Neural cell (in vitro differentiated cells): ENCODE data around the gene MAPK8IP3. TPM values are rescaled to one million over a fixed set of nuclear protein-coding genes. Genes with fewer than 3 reads are reported as not detected.

ENCODE experiments used
- H2AFZ ChIP-seq: fragments of 200-600, 300-800 bp; sonication (generic), shearing (Covaris generic); 2 replicates; pipeline ENCODE4 v1.6.0; 2014; ENCODE audit warnings: low read depth, mild to moderate bottlenecking, antibody characterized with exemption, low read length, moderate library complexity
- H3F3A ChIP-seq: fragments of 200-600 bp; shearing (Covaris generic); 2 replicates; pipeline ENCODE4 v1.6.1; 2016; ENCODE audit warnings: mild to moderate bottlenecking, moderate library complexity, mixed read lengths, antibody characterized with exemption, low read length; ENCODE audit not compliant: insufficient read depth, poor library complexity, severe bottlenecking
- H3K27ac ChIP-seq: fragments of 200-600, 300-800 bp; sonication (generic), shearing (Covaris generic); 2 replicates; pipeline ENCODE4 v1.5.1; 2014; ENCODE audit warnings: mild to moderate bottlenecking, low read length, moderate library complexity
- H3K27me3 ChIP-seq: fragments of 300-800, 200-600 bp; sonication (generic), shearing (Covaris generic); 2 replicates; pipeline ENCODE4 v1.6.0; 2014; ENCODE audit warnings: mild to moderate bottlenecking, low read depth, low read length, moderate library complexity; ENCODE audit not compliant: insufficient read depth
- H3K36me3 ChIP-seq: fragments of 300-800, 200-600 bp; sonication (generic), shearing (Covaris generic); 2 replicates; pipeline ENCODE4 v1.5.1; 2014; ENCODE audit warnings: mild to moderate bottlenecking, antibody characterized with exemption, low read length, moderate library complexity; ENCODE audit not compliant: insufficient read depth
- H3K4me2 ChIP-seq: fragments of 300-800, 200-600 bp; sonication (generic), shearing (Covaris generic); 2 replicates; pipeline ENCODE4 v1.6.0; 2014; ENCODE audit warnings: mild to moderate bottlenecking, low read length
- H3K4me3 ChIP-seq: fragments of 300-800, 200-600 bp; sonication (generic), shearing (Covaris generic); 2 replicates; pipeline ENCODE4 v1.5.1; 2014; ENCODE audit warnings: mild to moderate bottlenecking, low read length, moderate library complexity
- H3K79me2 ChIP-seq: fragments of 200-600 bp; shearing (Covaris generic); replicated peaks from 2 replicates; pipeline ENCODE4 v1.6.0; 2014; ENCODE audit warnings: mild to moderate bottlenecking, low read length, moderate library complexity; ENCODE audit not compliant: insufficient read depth
- H3K9ac ChIP-seq: fragments of 300-800, 200-600 bp; sonication (generic), shearing (Covaris generic); 2 replicates; pipeline ENCODE4 v1.6.1; 2016; ENCODE audit warnings: mild to moderate bottlenecking, low read length, mixed read lengths
- H3K9me2 ChIP-seq: fragments of 200-600 bp; shearing (Covaris generic); 2 replicates; pipeline ENCODE4 v1.6.1; 2016; ENCODE audit warnings: mild to moderate bottlenecking, low read length, mixed read lengths; ENCODE audit not compliant: insufficient read depth
- H3K9me3 ChIP-seq: fragments of 200-600, 300-800 bp; sonication (generic), shearing (Covaris generic); 2 replicates; pipeline ENCODE4 v1.6.1; 2016; ENCODE audit warnings: mild to moderate bottlenecking, mixed run types, low read length, moderate library complexity, mixed read lengths
- H4K20me1 ChIP-seq: fragments of 200-600 bp; shearing (Covaris generic); 2 replicates; pipeline ENCODE4 v1.6.1; 2016; ENCODE audit warnings: mild to moderate bottlenecking, mixed run types; ENCODE audit not compliant: insufficient read depth
- CTCF ChIP-seq: fragments of 450-650 bp; IDR thresholded peaks from 2 replicates; pipeline ENCODE4 v1.5.1; 2014; ENCODE audit warnings: antibody characterized with exemption, mild to moderate bottlenecking, moderate library complexity; ENCODE audit not compliant: poor library complexity, severe bottlenecking
- EP300 ChIP-seq: fragments of 450-650 bp; conservative IDR thresholded peaks from 2 replicates; pipeline ENCODE4 v1.6.1; 2014; ENCODE audit warnings: antibody characterized with exemption, mild to moderate bottlenecking, moderate library complexity; ENCODE audit not compliant: poor library complexity, severe bottlenecking
- EZH2 ChIP-seq: fragments of 200-600, 300-800 bp; shearing (Covaris generic), sonication (generic); IDR thresholded peaks from 2 replicates; pipeline ENCODE4 v1.6.1; 2014; ENCODE audit warnings: antibody characterized with exemption, low read length, borderline replicate concordance, mild to moderate bottlenecking; ENCODE audit not compliant: insufficient read depth, poor library complexity, severe bottlenecking
- MXI1 ChIP-seq: fragments of 450-650 bp; conservative IDR thresholded peaks from 2 replicates; pipeline ENCODE4 v1.6.1; 2014; ENCODE audit warnings: antibody characterized with exemption, mild to moderate bottlenecking; ENCODE audit not compliant: poor library complexity, severe bottlenecking
- POLR2AphosphoS5 ChIP-seq: IDR thresholded peaks from 2 replicates; pipeline ENCODE4 v1.6.1; 2012
- RAD21 ChIP-seq: fragments of 450-650 bp; conservative IDR thresholded peaks from 2 replicates; pipeline ENCODE4 v1.6.1; 2014; ENCODE audit warnings: antibody characterized with exemption, mild to moderate bottlenecking, moderate library complexity
- REST ChIP-seq: IDR thresholded peaks from 2 replicates; pipeline ENCODE4 v1.6.1; 2012; ENCODE audit warnings: borderline replicate concordance
- SMC3 ChIP-seq: fragments of 450-650 bp; conservative IDR thresholded peaks from 2 replicates; pipeline ENCODE4 v1.6.1; 2014; ENCODE audit warnings: antibody characterized with exemption, mild to moderate bottlenecking, moderate library complexity; ENCODE audit not compliant: poor library complexity
- TAF1 ChIP-seq: IDR thresholded peaks from 2 replicates; pipeline ENCODE4 v1.6.1; 2012; ENCODE audit warnings: low read depth
- polyA plus RNA-seq: library from polyadenylated mRNA; depleted of rRNA; stranded (reverse); fragments of >200 nt; gene quantifications from 2 replicates; pipeline ENCODE4 v1.2.3, GENCODE V29; 2014

MAPK8IP3 gene
- polyA plus RNA-seq, 1 donor from 2014 or later: 51.0 TPM

GRCh38 chr16:1790261-1790610 is 84.2 kb downstream of the MAPK8IP3 start:
- Histone ChIP-seq H2AFZ (no peak overlapping the region), H3K36me3 (no peaks in the 10 kb centered on the region), H3K4me3 (no peak overlapping the region), H3K9me2 (no peaks in the 10 kb centered on the region), H3K9me3 (no peaks in the 10 kb centered on the region), H3K27ac (no peak overlapping the region), H3F3A (no peaks in the 10 kb centered on the region), H3K9ac (no peak overlapping the region), H3K79me2 (peaks cover under 1% of the 10 kb centered on the region), H3K4me2 (no peak overlapping the region), H3K27me3 (no peaks in the 10 kb centered on the region), H4K20me1 (no peaks in the 10 kb centered on the region)
- no peak for TF ChIP-seq SMC3
- TF ChIP-seq EP300: no peak
- TF ChIP-seq MXI1: no peak
- no peak for TF ChIP-seq POLR2AphosphoS5
- no peak for TF ChIP-seq TAF1
- TF ChIP-seq EZH2: no peak

DNA sequence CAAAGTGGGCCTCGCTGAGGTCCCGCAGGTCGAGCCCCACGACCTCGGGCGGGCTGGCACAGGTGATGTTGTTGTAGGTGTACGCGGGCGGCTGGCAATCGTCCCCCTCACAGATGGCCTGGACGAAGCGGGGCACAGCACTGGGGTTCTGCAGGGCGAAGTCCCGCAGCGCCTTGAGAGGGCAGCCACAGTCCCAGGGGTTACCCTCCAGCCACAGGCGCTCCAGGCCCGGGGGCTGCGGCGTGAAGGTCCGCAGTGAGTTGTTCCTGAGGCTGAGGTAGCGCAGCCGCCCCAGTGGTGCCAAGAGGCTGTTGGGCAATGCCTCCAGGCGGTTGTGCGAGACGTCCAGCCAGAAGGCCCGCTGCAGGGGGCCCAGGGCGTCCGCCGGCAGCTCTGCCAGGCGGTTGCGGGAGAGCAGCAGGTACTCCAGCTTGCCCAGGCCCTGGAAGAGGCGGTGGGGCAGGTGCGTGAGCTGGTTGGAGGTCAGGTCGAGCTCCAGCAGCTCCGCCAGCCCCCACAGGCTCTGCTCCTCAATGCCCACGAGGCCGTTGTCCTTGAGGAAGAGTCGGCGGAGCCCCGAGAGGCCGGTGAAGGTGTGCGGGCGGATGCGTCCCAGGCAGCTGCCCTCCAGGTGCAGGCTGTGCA is 84.7 kb downstream of the MAPK8IP3 start:
- H3K36me3 ChIP-seq: no peaks in the 10 kb centered on the region
- no peak overlapping the region for H2AFZ ChIP-seq
- H3F3A ChIP-seq: no peaks in the 10 kb centered on the region
- H4K20me1 ChIP-seq: no peaks in the 10 kb centered on the region
- no peak overlapping the region for H3K9ac ChIP-seq
- no peak overlapping the region for H3K4me3 ChIP-seq
- TF ChIP-seq EP300 (no peak), CTCF (no peak), MXI1 (no peak), REST (no peak), TAF1 (no peak), RAD21 (no peak), EZH2 (no peak), POLR2AphosphoS5 (no peak), SMC3 (no peak)
- H3K4me2 ChIP-seq: no peak overlapping the region
- no peaks in the 10 kb centered on the region for H3K9me3 ChIP-seq
- H3K27me3 ChIP-seq: no peaks in the 10 kb centered on the region
- H3K27ac ChIP-seq: no peak overlapping the region
- H3K9me2 ChIP-seq: no peaks in the 10 kb centered on the region
- no peaks in the 10 kb centered on the region for H3K79me2 ChIP-seq
